Activated naive CD8-positive, alpha-beta T cell treated with anti-CD3 and anti-CD28 coated beads, Interleukin-2, amount 50 U/mL, for 24 hours (primary cell): ENCODE measurements around the gene RASGRF2.
A peak's percentile ranks its signal among the peaks of the same experiment; 100 is the strongest.

ENCODE experiments used
- ATAC-seq: fragments of 150-1000 bp; cut with Tn5 transposase; one replicate; pipeline ENCODE4 v1.10.0; 2021
- DNase-seq: peaks from one replicate; pipeline ENCODE4 v3.0.0; 2021
- H3K27ac Mint-ChIP-seq: one replicate; pipeline ENCODE4 v1.8.0; 2021; ENCODE audit warnings: mild to moderate bottlenecking, mixed read lengths
- H3K27me3 Mint-ChIP-seq: one replicate; pipeline ENCODE4 v1.8.0; 2021; ENCODE audit warnings: mixed read lengths
- H3K36me3 Mint-ChIP-seq: one replicate; pipeline ENCODE4 v1.8.0; 2021; ENCODE audit warnings: low read depth, mixed read lengths
- H3K4me1 Mint-ChIP-seq: one replicate; pipeline ENCODE4 v1.8.0; 2021; ENCODE audit warnings: mixed read lengths
- H3K4me3 Mint-ChIP-seq: one replicate; pipeline ENCODE4 v1.8.0; 2021; ENCODE audit warnings: mild to moderate bottlenecking, moderate library complexity, mixed read lengths
- H3K9me3 Mint-ChIP-seq: one replicate; pipeline ENCODE4 v1.8.0; 2021; ENCODE audit warnings: mixed read lengths

Gene RASGRF2

GRCh38 chr5:81222285-81222684 is 262.1 kb downstream of the RASGRF2 start:
- no peaks in the 10 kb centered on the region for H3K27me3 Mint-ChIP-seq
- H3K4me1 Mint-ChIP-seq = no peaks in the 10 kb centered on the region
- no peak overlapping the region for H3K4me3 Mint-ChIP-seq
- H3K36me3 Mint-ChIP-seq = peaks cover 11% of the 10 kb centered on the region
- ATAC-seq (no peak), DNase-seq (no peak)
- H3K9me3 Mint-ChIP-seq = no peaks in the 10 kb centered on the region
- H3K27ac Mint-ChIP-seq = no peak overlapping the region

DNA sequence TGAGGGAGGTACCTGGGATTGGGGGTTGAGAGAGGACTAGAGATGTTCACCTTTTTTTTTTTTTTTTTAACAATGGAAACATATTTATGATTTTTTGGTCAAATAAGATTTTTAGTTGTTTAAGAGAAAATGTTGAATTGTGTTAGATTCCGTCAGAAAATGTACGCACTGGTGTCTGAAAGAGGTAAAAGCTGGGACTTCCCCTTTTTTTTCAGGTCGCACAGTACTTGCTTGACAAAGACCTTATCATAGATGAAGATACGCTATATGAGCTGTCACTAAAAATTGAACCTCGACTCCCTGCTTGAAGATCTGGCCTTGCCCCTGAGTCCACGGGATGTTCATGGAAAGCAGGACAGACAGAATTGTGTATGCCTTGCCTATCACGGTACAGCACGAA is 265.3 kb downstream of the RASGRF2 start:
- ATAC-seq = no peak
- H3K9me3 Mint-ChIP-seq = no peaks in the 10 kb centered on the region

GRCh38 chr5:81226286-81226685 is 266.1 kb downstream of the RASGRF2 start:
- Mint-ChIP-seq H3K4me1 (peaks cover 3% of the 10 kb centered on the region), H3K27ac (no peak overlapping the region), H3K4me3 (no peak overlapping the region), H3K36me3 (peaks cover 4% of the 10 kb centered on the region), H3K9me3 (no peaks in the 10 kb centered on the region), H3K27me3 (no peaks in the 10 kb centered on the region)
- no peak for DNase-seq
- ATAC-seq = no peak

More for the DNA sequence above, 265.3 kb downstream of the RASGRF2 start:
- H3K27me3 Mint-ChIP-seq = no peaks in the 10 kb centered on the region
- no peak overlapping the region for H3K27ac Mint-ChIP-seq
- H3K4me1 Mint-ChIP-seq = peaks cover 2% of the 10 kb centered on the region
- no peak overlapping the region for H3K4me3 Mint-ChIP-seq
- no peak for DNase-seq
- peaks cover 4% of the 10 kb centered on the region for H3K36me3 Mint-ChIP-seq

DNA sequence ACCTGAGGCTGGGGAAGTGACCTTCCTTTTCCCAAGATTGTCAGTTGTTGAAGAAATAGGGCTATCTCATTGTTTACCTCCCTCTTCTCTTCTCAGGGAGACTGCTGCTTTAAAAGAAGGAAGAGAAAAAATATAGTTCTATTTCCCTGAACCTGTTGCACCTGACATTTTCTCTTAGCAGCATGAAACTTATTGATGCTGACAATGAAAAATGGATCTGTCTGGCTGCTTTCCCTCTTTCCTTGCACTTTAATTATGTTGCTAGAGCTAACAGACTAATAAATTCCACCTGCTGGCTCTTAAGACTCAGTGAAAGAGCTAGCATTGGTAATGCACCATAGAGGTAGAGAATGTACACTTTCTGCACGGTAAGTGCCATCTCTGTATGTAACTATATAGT is 266.8 kb downstream of the RASGRF2 start:
- ATAC-seq (no peak), DNase-seq (no peak)
- H3K27ac Mint-ChIP-seq = no peak overlapping the region
- no peak overlapping the region for H3K4me3 Mint-ChIP-seq
- no peaks in the 10 kb centered on the region for H3K27me3 Mint-ChIP-seq
- H3K4me1 Mint-ChIP-seq = peaks cover 3% of the 10 kb centered on the region
- H3K9me3 Mint-ChIP-seq = no peaks in the 10 kb centered on the region
- peaks cover 4% of the 10 kb centered on the region for H3K36me3 Mint-ChIP-seq

DNA sequence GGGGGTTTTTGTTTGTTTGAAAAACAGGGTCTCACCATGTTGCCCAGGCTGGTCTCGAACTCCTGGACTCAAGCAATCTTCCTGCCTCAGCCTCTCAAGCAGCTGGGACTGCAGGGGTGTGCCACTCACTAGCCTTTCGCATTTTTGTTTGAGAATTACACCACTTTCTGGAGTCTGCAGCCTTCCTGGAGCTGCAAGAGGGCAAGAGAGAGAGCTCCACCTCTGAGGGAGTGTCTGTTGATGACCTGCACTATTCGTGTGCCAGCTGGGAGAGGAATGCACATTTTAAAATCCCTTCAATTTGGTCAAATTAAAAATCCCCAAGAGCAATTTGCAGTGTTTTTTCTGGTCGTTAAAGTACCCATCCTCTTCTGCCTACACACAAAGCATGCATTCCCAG is 267.9 kb downstream of the RASGRF2 start:
- H3K27me3 Mint-ChIP-seq = no peaks in the 10 kb centered on the region
- H3K4me1 Mint-ChIP-seq = peaks cover 3% of the 10 kb centered on the region
- DNase-seq (no peak), ATAC-seq (no peak)
- H3K27ac Mint-ChIP-seq = no peak overlapping the region
- peaks cover 1% of the 10 kb centered on the region for H3K36me3 Mint-ChIP-seq
- no peak overlapping the region for H3K4me3 Mint-ChIP-seq
- H3K9me3 Mint-ChIP-seq = no peaks in the 10 kb centered on the region

- Mint-ChIP-seq H3K9me3 (no peaks in the 10 kb centered on the region), H3K27me3 (no peaks in the 10 kb centered on the region), H3K36me3 (peaks cover 1% of the 10 kb centered on the region), H3K4me1 (peaks cover 14% of the 10 kb centered on the region), H3K4me3 (no peak overlapping the region), H3K27ac (no peak overlapping the region)
- ATAC-seq (no peak), DNase-seq (no peak)
Observed at GRCh38 chr5:81230416-81230815, 270.3 kb downstream of the RASGRF2 start.

- H3K4me3 Mint-ChIP-seq = no peak overlapping the region
- no peak for ATAC-seq
Observed at GRCh38 chr5:81232464-81233079, 272.4 kb downstream of the RASGRF2 start.

GRCh38 chr5:81233080-81233634 is 273.0 kb downstream of the RASGRF2 start, which contains the start of gene CKMT2:
Gene CKMT2 (plus strand): TSS chr5:81233322. CDS start chr5:81251133, 17,811 bp downstream.
- Mint-ChIP-seq H3K27ac (no peak within 1 kb of the TSS), H3K4me3 (no peak within 1 kb of the TSS), H3K9me3 (no peaks in the 10 kb centered on the region), H3K27me3 (no peaks in the 10 kb centered on the region), H3K36me3 (peaks cover 1% of the 10 kb centered on the region), H3K4me1 (peaks cover 14% of the 10 kb centered on the region)
- DNase-seq (peak; percentile 17), ATAC-seq (peak; percentile 56)

More at GRCh38 chr5:81232464-81233079, 272.4 kb downstream of the RASGRF2 start:
- DNase-seq = no peak
- H3K4me1 Mint-ChIP-seq = peaks cover 14% of the 10 kb centered on the region
- no peaks in the 10 kb centered on the region for H3K27me3 Mint-ChIP-seq
- H3K36me3 Mint-ChIP-seq = peaks cover 1% of the 10 kb centered on the region
- H3K9me3 Mint-ChIP-seq = no peaks in the 10 kb centered on the region
- no peak overlapping the region for H3K27ac Mint-ChIP-seq

DNA sequence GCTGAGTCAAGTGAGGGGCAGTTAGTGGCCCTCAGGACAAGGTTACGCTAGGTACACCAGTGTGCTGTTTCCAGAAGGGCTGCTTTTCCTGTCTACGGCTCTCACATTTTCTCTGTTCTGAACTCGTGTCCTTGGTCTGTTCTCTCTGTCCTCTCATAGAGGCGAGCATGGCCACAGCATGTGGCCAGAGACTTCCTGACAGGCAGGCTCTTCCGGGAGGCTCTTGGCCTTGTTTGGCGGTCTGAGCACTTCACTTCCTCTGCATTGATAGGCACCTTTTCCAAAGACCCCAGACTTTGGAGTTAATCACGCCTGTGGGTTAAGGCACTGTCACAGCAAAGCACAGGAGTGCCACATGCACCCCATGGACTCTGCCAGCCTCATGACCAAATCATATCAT is 274.1 kb downstream of the RASGRF2 start:
- Mint-ChIP-seq H3K4me3 (no peak overlapping the region), H3K36me3 (peaks cover 1% of the 10 kb centered on the region), H3K27ac (no peak overlapping the region), H3K9me3 (no peaks in the 10 kb centered on the region), H3K4me1 (peaks cover 14% of the 10 kb centered on the region), H3K27me3 (no peaks in the 10 kb centered on the region)
- DNase-seq (no peak), ATAC-seq (no peak)

DNA sequence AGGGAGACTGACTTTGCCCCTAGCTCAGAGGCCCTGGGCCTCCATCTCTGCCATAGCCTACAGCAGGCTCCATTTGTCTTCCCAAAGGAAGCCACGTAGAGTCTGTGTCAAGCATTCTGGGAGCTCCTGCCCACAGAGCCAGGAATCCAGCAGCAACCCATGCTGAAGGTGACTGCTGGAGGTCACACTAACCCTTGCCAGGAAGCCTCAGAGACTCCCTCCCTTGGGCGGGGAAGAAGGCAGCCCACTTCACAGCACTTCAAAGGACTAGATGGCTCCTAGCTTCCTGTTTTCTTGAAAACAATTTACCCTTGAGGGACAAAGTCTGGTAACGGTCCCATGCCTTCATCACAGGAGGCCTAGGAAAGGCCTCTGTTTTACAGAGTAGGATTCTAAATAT is 274.6 kb downstream of the RASGRF2 start:
- H3K27me3 Mint-ChIP-seq = no peaks in the 10 kb centered on the region
- H3K4me3 Mint-ChIP-seq = no peak overlapping the region
- no peak for DNase-seq
- H3K4me1 Mint-ChIP-seq = peaks cover 14% of the 10 kb centered on the region
- H3K36me3 Mint-ChIP-seq = peaks cover 1% of the 10 kb centered on the region
- H3K9me3 Mint-ChIP-seq = no peaks in the 10 kb centered on the region
- H3K27ac Mint-ChIP-seq = no peak overlapping the region
- no peak for ATAC-seq

DNA sequence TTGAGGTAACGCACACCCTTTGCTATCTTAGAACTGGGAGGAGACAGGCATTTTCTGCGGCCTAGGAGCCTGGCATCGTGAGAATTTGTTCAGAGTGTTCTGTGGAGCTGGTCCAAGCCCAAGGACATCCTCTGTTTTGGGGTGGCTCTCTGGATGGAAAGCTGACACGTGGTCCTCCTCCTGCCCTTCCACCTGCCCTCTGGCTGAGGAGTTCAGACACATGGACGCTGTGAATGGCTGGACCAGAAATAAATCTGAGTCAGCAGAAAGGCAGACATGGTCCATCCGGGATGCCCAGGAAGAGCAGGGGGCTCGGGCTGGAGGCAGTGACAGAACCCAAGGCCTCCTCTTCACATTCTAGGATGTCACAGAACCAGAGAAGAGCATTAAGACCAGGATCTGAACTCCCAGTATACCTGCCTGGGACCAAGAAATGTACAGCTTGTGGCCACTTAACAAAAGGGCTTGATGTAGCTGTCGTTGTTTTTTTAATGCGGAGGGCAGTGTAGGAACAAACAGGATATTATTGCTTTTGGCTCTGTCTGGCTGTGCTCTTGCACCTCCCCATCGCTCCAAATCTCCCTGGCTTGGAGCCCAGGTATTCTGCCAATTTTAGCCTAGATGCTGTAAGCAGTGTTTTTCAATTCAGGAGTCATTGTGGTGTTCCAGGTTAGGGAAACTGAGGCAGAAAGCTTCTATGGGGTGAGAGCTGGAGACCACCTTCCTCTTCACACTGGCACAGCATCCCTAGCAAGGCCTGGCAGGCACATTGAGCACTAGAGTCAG is 275.3 kb downstream of the RASGRF2 start:
- Mint-ChIP-seq H3K4me3 (no peak overlapping the region), H3K27ac (no peak overlapping the region), H3K36me3 (peaks cover 1% of the 10 kb centered on the region), H3K9me3 (no peaks in the 10 kb centered on the region), H3K27me3 (no peaks in the 10 kb centered on the region), H3K4me1 (peaks cover 12% of the 10 kb centered on the region)
- ATAC-seq = no peak
- DNase-seq = no peak

GRCh38 chr5:81238460-81238859 is 278.3 kb downstream of the RASGRF2 start:
- DNase-seq (no peak), ATAC-seq (no peak)
- Mint-ChIP-seq H3K36me3 (no peaks in the 10 kb centered on the region), H3K27ac (no peak overlapping the region), H3K9me3 (no peaks in the 10 kb centered on the region), H3K4me1 (peaks cover 12% of the 10 kb centered on the region), H3K4me3 (no peak overlapping the region), H3K27me3 (no peaks in the 10 kb centered on the region)

DNA sequence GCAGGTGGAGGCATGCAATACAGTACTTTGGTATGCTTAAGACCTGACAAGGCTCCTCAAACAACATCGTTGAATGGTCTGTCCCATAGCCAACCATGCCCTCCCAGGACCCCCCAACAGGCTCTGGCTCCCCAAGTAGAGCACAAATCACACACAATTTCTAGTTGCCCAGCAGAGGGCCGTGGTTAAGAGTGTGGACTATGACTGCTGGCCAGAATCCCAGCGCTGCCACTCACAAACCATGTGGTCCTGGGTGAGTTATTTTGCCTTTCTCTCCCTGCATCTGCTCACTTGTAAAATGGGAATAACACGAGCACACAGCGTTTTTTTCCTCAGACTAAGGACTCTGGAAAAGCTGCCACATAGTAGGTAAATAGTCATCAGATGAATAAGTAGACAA is 279.4 kb downstream of the RASGRF2 start:
- peaks cover 8% of the 10 kb centered on the region for H3K4me1 Mint-ChIP-seq
- H3K9me3 Mint-ChIP-seq = no peaks in the 10 kb centered on the region
- H3K4me3 Mint-ChIP-seq = no peak overlapping the region

DNA sequence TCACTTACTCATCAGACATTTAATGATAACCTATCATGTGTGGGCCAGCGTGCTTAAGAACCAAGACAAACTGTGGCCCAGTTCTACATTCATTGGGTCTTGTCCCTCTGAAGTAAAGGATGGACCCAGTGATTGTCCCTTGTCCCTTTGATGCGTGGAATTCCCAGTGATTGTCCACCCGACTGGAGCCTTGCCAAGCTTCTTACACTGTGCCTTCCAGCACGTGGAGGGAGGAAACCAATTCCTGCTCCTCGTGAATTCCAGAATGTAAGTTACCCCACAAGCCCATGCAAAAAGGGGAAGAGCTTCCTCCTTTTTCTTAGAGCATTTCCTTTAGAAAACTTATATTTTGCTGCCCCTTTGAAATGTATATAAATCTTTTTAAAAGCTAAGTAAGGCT is 280.8 kb downstream of the RASGRF2 start:
- DNase-seq = no peak
- no peak overlapping the region for H3K27ac Mint-ChIP-seq
- H3K27me3 Mint-ChIP-seq = no peaks in the 10 kb centered on the region
- H3K4me3 Mint-ChIP-seq = no peak overlapping the region
- no peaks in the 10 kb centered on the region for H3K9me3 Mint-ChIP-seq
- H3K4me1 Mint-ChIP-seq = peaks cover 4% of the 10 kb centered on the region
- H3K36me3 Mint-ChIP-seq = no peaks in the 10 kb centered on the region
- ATAC-seq = no peak

More for the DNA sequence above, 279.4 kb downstream of the RASGRF2 start:
- Mint-ChIP-seq H3K36me3 (no peaks in the 10 kb centered on the region), H3K27me3 (no peaks in the 10 kb centered on the region), H3K27ac (no peak overlapping the region)
- ATAC-seq = no peak
- DNase-seq = no peak
